ENCODE measurements around the gene LAMA2.

LAMA2 gene

GRCh38 chr6:129312880-129313279 is 429.9 kb downstream of the LAMA2 start:
- Histone ChIP-seq H3K27ac (no peak overlapping the region), H3K4me3 (ENCODE audit: low read depth in 1 of 2, low read length in 1 of 2) (no peak overlapping the region), H3K9me3 (no peaks in the 10 kb centered on the region), H3K36me3 (no peaks in the 10 kb centered on the region), H3K4me1 (ENCODE audit: control insufficient read depth in 1 of 2, insufficient read depth in 1 of 2, low read depth in 1 of 2, low read length in 1 of 2) (no peaks in the 10 kb centered on the region), H3K27me3 (no peaks in the 10 kb centered on the region)
- no peak for TF ChIP-seq CTCF (IDR thresholded peaks at IDR 0.05)

- Histone ChIP-seq H3K27ac (no peak overlapping the region), H3K9me3 (no peaks in the 10 kb centered on the region), H3K4me1 (ENCODE audit: control insufficient read depth in 1 of 2, insufficient read depth in 1 of 2, low read depth in 1 of 2, low read length in 1 of 2) (no peaks in the 10 kb centered on the region), H3K36me3 (no peaks in the 10 kb centered on the region), H3K27me3 (no peaks in the 10 kb centered on the region), H3K4me3 (ENCODE audit: low read depth in 1 of 2, low read length in 1 of 2) (no peak overlapping the region)
- no peak for TF ChIP-seq CTCF (IDR thresholded peaks at IDR 0.05)
Observed at GRCh38 chr6:129314575-129314974, 431.6 kb downstream of the LAMA2 start.

- no peaks in the 10 kb centered on the region for H3K27me3 ChIP-seq
- no peaks in the 10 kb centered on the region for H3K36me3 ChIP-seq
- no peak overlapping the region for H3K27ac ChIP-seq
- H3K4me3 ChIP-seq (ENCODE audit: low read depth in 1 of 2, low read length in 1 of 2): no peak overlapping the region
- TF ChIP-seq CTCF (IDR thresholded peaks at IDR 0.05): no peak
- H3K4me1 ChIP-seq (ENCODE audit: control insufficient read depth in 1 of 2, insufficient read depth in 1 of 2, low read depth in 1 of 2, low read length in 1 of 2): no peaks in the 10 kb centered on the region
- no peaks in the 10 kb centered on the region for H3K9me3 ChIP-seq
Observed at GRCh38 chr6:129317931-129318820, 435.2 kb downstream of the LAMA2 start.

- Histone ChIP-seq H3K27ac (no peak overlapping the region), H3K4me3 (ENCODE audit: low read depth in 1 of 2, low read length in 1 of 2) (no peak overlapping the region), H3K4me1 (ENCODE audit: control insufficient read depth in 1 of 2, insufficient read depth in 1 of 2, low read depth in 1 of 2, low read length in 1 of 2) (no peaks in the 10 kb centered on the region), H3K36me3 (no peaks in the 10 kb centered on the region), H3K9me3 (no peaks in the 10 kb centered on the region), H3K27me3 (no peaks in the 10 kb centered on the region)
- TF ChIP-seq CTCF (IDR thresholded peaks at IDR 0.05): no peak
Observed at GRCh38 chr6:129320892-129321291, 438.0 kb downstream of the LAMA2 start.

- no peaks in the 10 kb centered on the region for H3K9me3 ChIP-seq
- no peak for TF ChIP-seq CTCF (IDR thresholded peaks at IDR 0.05)
- H3K36me3 ChIP-seq: no peaks in the 10 kb centered on the region
- no peak overlapping the region for H3K4me3 ChIP-seq (ENCODE audit: low read depth in 1 of 2, low read length in 1 of 2)
- H3K27me3 ChIP-seq: no peaks in the 10 kb centered on the region
- no peaks in the 10 kb centered on the region for H3K4me1 ChIP-seq (ENCODE audit: control insufficient read depth in 1 of 2, insufficient read depth in 1 of 2, low read depth in 1 of 2, low read length in 1 of 2)
- H3K27ac ChIP-seq: no peak overlapping the region
Observed at GRCh38 chr6:129321303-129321702, 438.4 kb downstream of the LAMA2 start.

All from neutrophil (primary cell).